IPS-NIHi7 (cell line): ENCODE measurements around the gene KLHL22.

Experiments
- DNase-seq: peaks from one replicate; pipeline ENCODE4 v3.0.0; 2012; ENCODE audit warnings: mixed read lengths; ENCODE audit errors: extremely low spot score

KLHL22 gene

GRCh38 chr22:20433191-20433590, 62.4 kb downstream of the KLHL22 start:
- DNase-seq, result no peak

GRCh38 chr22:20432244-20432686, 63.3 kb downstream of the KLHL22 start:
- no peak for DNase-seq

- peak; percentile 56 for DNase-seq
Observed at GRCh38 chr22:20431511-20432192, 63.9 kb downstream of the KLHL22 start.

GRCh38 chr22:20430720-20431510, 64.7 kb downstream of the KLHL22 start:
- peak; percentile 63 for DNase-seq

- DNase-seq, result no peak
Observed at GRCh38 chr22:20430101-20430719, 65.4 kb downstream of the KLHL22 start.

- DNase-seq, result peak; percentile 92
Observed at GRCh38 chr22:20429254-20430100, 66.1 kb downstream of the KLHL22 start.

- no peak for DNase-seq
Observed at GRCh38 chr22:20428496-20429253, 66.9 kb downstream of the KLHL22 start.

GRCh38 chr22:20427945-20428417, 67.6 kb downstream of the KLHL22 start:
- no peak for DNase-seq

- no peak for DNase-seq
Observed at GRCh38 chr22:20427104-20427944, 68.3 kb downstream of the KLHL22 start.

- no peak for DNase-seq
Observed at GRCh38 chr22:20426259-20426615, 69.4 kb downstream of the KLHL22 start.

GRCh38 chr22:20425566-20426258, 69.9 kb downstream of the KLHL22 start:
- no peak for DNase-seq

GRCh38 chr22:20424932-20425565, 70.5 kb downstream of the KLHL22 start:
- DNase-seq, result peak; percentile 82

- no peak for DNase-seq
Observed at GRCh38 chr22:20424568-20424931, 71.0 kb downstream of the KLHL22 start.

GRCh38 chr22:20423906-20424551, 71.6 kb downstream of the KLHL22 start:
- no peak for DNase-seq

GRCh38 chr22:20423008-20423905, 72.3 kb downstream of the KLHL22 start:
- no peak for DNase-seq

- DNase-seq, result no peak
Observed at GRCh38 chr22:20422271-20423007, 73.2 kb downstream of the KLHL22 start.

- no peak for DNase-seq
Observed at GRCh38 chr22:20421507-20421874, 74.1 kb downstream of the KLHL22 start.
